Glutamatergic neuron (in vitro differentiated cells): Measurements from ENCODE around the gene ACAP1. TPM values are rescaled to one million over a fixed set of nuclear protein-coding genes. Genes with fewer than 3 reads are reported as not detected.

Experiments
- DNase-seq: peaks from one replicate; pipeline ENCODE4 v3.0.0; 2022
- H3K27ac Mint-ChIP-seq: one replicate; pipeline ENCODE4 v1.8.0; 2020; ENCODE audit warnings: mild to moderate bottlenecking, mixed read lengths, inconsistent platforms; ENCODE audit not compliant: unreplicated experiment
- H3K27me3 Mint-ChIP-seq: one replicate; pipeline ENCODE4 v1.8.0; 2020; ENCODE audit warnings: mild to moderate bottlenecking, moderate library complexity, mixed read lengths, inconsistent platforms; ENCODE audit not compliant: unreplicated experiment
- H3K36me3 Mint-ChIP-seq: one replicate; pipeline ENCODE4 v1.8.0; 2020; ENCODE audit warnings: mild to moderate bottlenecking, mixed read lengths, inconsistent platforms; ENCODE audit not compliant: unreplicated experiment
- H3K4me1 Mint-ChIP-seq: one replicate; pipeline ENCODE4 v1.8.0; 2020; ENCODE audit warnings: mild to moderate bottlenecking, low read depth, mixed read lengths, inconsistent platforms; ENCODE audit not compliant: unreplicated experiment
- H3K4me3 Mint-ChIP-seq: one replicate; pipeline ENCODE4 v1.8.0; 2020; ENCODE audit warnings: mild to moderate bottlenecking, mixed read lengths, inconsistent platforms; ENCODE audit not compliant: unreplicated experiment
- H3K9me3 Mint-ChIP-seq: one replicate; pipeline ENCODE4 v1.8.0; 2020; ENCODE audit warnings: mild to moderate bottlenecking, moderate library complexity, mixed read lengths, inconsistent platforms; ENCODE audit not compliant: unreplicated experiment
- CTCF ChIP-seq: fragments of 200-600 bp; sonication (generic); IDR thresholded peaks from one replicate; pipeline ENCODE4 v1.5.0; 2021; ENCODE audit not compliant: partially characterized antibody, unreplicated experiment
- total RNA-seq: library from RNA; stranded (reverse); fragmentation: NEBNext Ultra II Directional; extraction: Animal tissue kit (Norgen Biotek cat#: 25700); gene quantifications from one replicate; pipeline ENCODE4 v1.2.1, GENCODE V29; 2021; ENCODE audit not compliant: unreplicated experiment

ACAP1 gene
- total RNA-seq, 1 donor from 2014 or later, result not detected

DNA sequence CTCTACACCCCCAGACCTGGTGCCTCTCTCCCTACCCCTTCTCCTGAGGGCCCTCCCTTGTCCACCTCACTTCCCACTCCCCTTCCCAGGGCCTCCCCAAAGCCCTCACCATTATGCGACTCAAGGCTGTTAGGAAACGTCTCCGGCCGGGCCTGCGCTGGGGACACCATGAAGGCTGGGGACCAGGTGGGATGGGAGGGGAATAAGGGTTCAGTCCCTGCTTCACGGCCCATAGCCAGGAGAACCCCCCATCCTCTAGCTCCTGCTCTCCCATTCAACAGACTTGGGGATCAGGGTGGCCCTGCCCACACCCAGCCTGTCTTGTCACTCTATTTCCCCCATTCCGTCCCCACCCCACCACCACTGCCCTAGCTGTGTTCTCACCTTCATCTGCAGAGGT is 9.3 kb upstream of the ACAP1 start:
- no peak for DNase-seq
- Mint-ChIP-seq H3K9me3 (peaks cover 5% of the 10 kb centered on the region), H3K27me3 (peaks cover 2% of the 10 kb centered on the region), H3K4me3 (no peak overlapping the region), H3K27ac (no peak overlapping the region), H3K36me3 (no peaks in the 10 kb centered on the region), H3K4me1 (peaks cover 8% of the 10 kb centered on the region)
- no peak for TF ChIP-seq CTCF

- Mint-ChIP-seq H3K9me3 (peaks cover 5% of the 10 kb centered on the region), H3K4me1 (peaks cover 8% of the 10 kb centered on the region), H3K27me3 (peaks cover 2% of the 10 kb centered on the region), H3K36me3 (no peaks in the 10 kb centered on the region), H3K4me3 (peak overlapping the region; percentile 34), H3K27ac (no peak overlapping the region)
- DNase-seq, result no peak
- no peak for TF ChIP-seq CTCF
Observed at GRCh38 chr17:7327501-7327900, 8.8 kb upstream of the ACAP1 start.

- H3K4me1 Mint-ChIP-seq, result peaks cover 8% of the 10 kb centered on the region
- peaks cover 5% of the 10 kb centered on the region for H3K9me3 Mint-ChIP-seq
- no peaks in the 10 kb centered on the region for H3K36me3 Mint-ChIP-seq
- peaks cover 2% of the 10 kb centered on the region for H3K27me3 Mint-ChIP-seq
- H3K27ac Mint-ChIP-seq, result peak overlapping the region; percentile 1
- no peak for TF ChIP-seq CTCF
- peak overlapping the region; percentile 97 for H3K4me3 Mint-ChIP-seq
- no peak for DNase-seq
Observed at GRCh38 chr17:7328009-7328408, 8.3 kb upstream of the ACAP1 start.

GRCh38 chr17:7328840-7329373 is 7.4 kb upstream of the ACAP1 start, which contains the start of gene NEURL4:
Gene NEURL4 (minus strand): TSS chr17:7329335. CDS start chr17:7329312, 23 bp downstream.
- TF ChIP-seq CTCF, result no peak
- no peak for DNase-seq

DNA sequence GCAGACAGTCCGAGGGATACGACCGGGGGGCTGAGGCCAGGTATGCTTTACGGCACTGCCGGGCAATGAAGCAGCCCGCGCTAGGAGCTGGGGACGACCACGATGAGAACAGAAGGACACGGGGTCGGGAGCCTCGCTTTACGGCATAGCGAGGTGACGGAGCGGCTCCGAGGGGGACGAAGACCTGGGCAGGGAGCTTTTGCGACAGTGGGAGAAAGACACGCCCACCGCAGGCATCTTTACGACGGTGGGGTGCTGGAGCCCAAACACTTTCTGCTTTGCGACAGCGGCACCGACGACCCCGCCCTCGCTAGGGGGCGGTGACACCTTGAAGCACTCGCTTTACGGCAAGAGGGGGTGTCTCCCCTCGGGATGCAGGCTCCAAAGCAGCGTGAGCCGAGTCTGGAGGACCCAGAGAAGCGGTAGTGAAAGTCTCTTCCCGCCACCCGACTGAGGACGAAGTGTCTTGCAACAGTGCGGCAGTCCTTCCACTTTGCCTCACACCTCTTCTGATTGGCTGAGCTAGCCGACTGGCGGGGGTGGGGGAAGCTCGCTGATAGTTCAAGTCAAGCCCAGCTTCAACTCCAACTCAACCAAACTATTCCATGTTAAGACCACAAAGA is 6.8 kb upstream of the ACAP1 start:
- H3K36me3 Mint-ChIP-seq, result no peaks in the 10 kb centered on the region
- H3K27me3 Mint-ChIP-seq, result peaks cover 2% of the 10 kb centered on the region

More at GRCh38 chr17:7328840-7329373, 7.4 kb upstream of the ACAP1 start, which contains the start of gene NEURL4:
- H3K4me3 Mint-ChIP-seq, result peak within 1 kb of the TSS; percentile 97
- peaks cover 2% of the 10 kb centered on the region for H3K27me3 Mint-ChIP-seq
- no peaks in the 10 kb centered on the region for H3K36me3 Mint-ChIP-seq
- peaks cover 8% of the 10 kb centered on the region for H3K4me1 Mint-ChIP-seq
- H3K9me3 Mint-ChIP-seq, result peaks cover 5% of the 10 kb centered on the region
- peak within 1 kb of the TSS; percentile 90 for H3K27ac Mint-ChIP-seq

More for the DNA sequence above, 6.8 kb upstream of the ACAP1 start:
- TF ChIP-seq CTCF, result no peak
- DNase-seq, result peak; percentile 96
- Mint-ChIP-seq H3K27ac (peak overlapping the region; percentile 89), H3K9me3 (peaks cover 5% of the 10 kb centered on the region), H3K4me3 (peak overlapping the region; percentile 90), H3K4me1 (peaks cover 8% of the 10 kb centered on the region)
